Epithelial cell of esophagus (primary cell): ENCODE results near the gene PLAGL1.

Experiments used
- DNase-seq: peaks from one replicate; pipeline ENCODE4 v3.0.0; 2010; ENCODE audit warnings: low read depth
- H3K4me3 ChIP-seq: 2 replicates; pipeline ENCODE4 v1.5.1; 2011; ENCODE audit warnings: mild to moderate bottlenecking, low read length, control low read depth
- CTCF ChIP-seq: IDR thresholded peaks from 2 replicates; pipeline ENCODE4 v1.5.1; 2011; ENCODE audit warnings: low read depth, mild to moderate bottlenecking, low read length, control low read depth, inconsistent platforms; ENCODE audit not compliant: insufficient read depth; ENCODE audit errors: missing control alignments

The PLAGL1 gene

GRCh38 chr6:143958839-143959399, 49.1 kb downstream of the PLAGL1 start:
- TF ChIP-seq CTCF, result no peak
- no peak overlapping the region for H3K4me3 ChIP-seq
- DNase-seq, result no peak

- H3K4me3 ChIP-seq, result no peak overlapping the region
Observed at GRCh38 chr6:143957679-143958274, 50.3 kb downstream of the PLAGL1 start.

GRCh38 chr6:143955971-143956370, 52.1 kb downstream of the PLAGL1 start:
- TF ChIP-seq CTCF, result no peak
- peak; percentile 19 for DNase-seq
- no peak overlapping the region for H3K4me3 ChIP-seq

More at GRCh38 chr6:143957679-143958274, 50.3 kb downstream of the PLAGL1 start:
- no peak for TF ChIP-seq CTCF
- DNase-seq, result no peak

GRCh38 chr6:143953922-143954321, 54.1 kb downstream of the PLAGL1 start:
- DNase-seq, result no peak
- H3K4me3 ChIP-seq, result no peak overlapping the region
- TF ChIP-seq CTCF, result no peak

GRCh38 chr6:143952947-143953701, 54.9 kb downstream of the PLAGL1 start:
- TF ChIP-seq CTCF, result no peak

GRCh38 chr6:143952060-143952778, 55.8 kb downstream of the PLAGL1 start:
- no peak overlapping the region for H3K4me3 ChIP-seq
- TF ChIP-seq CTCF, result no peak
- DNase-seq, result no peak

More at GRCh38 chr6:143952947-143953701, 54.9 kb downstream of the PLAGL1 start:
- DNase-seq, result no peak
- H3K4me3 ChIP-seq, result no peak overlapping the region
